Adrenal gland (tissue), 5 donors: Measurements from ENCODE around the gene PRDM16.

Source experiments
- CTCF ChIP-seq, 6 experiments: fragments of 450-650 bp in 4 of 6; fragments of 200-600 bp in 2 of 6; sonication (generic) in 1 of 6; IDR thresholded peaks; 1 replicate in 5 of 6; 2 replicates in 1 of 6; pipeline versions ENCODE4 v1.5.1 to v1.8.0; 2016 to 2021; ENCODE audit warnings: antibody characterized with exemption in 6 of 6, mild to moderate bottlenecking in 2 of 6, moderate library complexity in 1 of 6
- POLR2A ChIP-seq, 2 donors: fragments of 450-650 bp; IDR thresholded peaks; one replicate each; pipeline ENCODE4 v1.6.1; 2017; ENCODE audit warnings: antibody characterized with exemption in 2 of 2, mild to moderate bottlenecking in 2 of 2, moderate library complexity in 1 of 2
- donor health status: DM: no; HTN: no; CAD: no.

DNA sequence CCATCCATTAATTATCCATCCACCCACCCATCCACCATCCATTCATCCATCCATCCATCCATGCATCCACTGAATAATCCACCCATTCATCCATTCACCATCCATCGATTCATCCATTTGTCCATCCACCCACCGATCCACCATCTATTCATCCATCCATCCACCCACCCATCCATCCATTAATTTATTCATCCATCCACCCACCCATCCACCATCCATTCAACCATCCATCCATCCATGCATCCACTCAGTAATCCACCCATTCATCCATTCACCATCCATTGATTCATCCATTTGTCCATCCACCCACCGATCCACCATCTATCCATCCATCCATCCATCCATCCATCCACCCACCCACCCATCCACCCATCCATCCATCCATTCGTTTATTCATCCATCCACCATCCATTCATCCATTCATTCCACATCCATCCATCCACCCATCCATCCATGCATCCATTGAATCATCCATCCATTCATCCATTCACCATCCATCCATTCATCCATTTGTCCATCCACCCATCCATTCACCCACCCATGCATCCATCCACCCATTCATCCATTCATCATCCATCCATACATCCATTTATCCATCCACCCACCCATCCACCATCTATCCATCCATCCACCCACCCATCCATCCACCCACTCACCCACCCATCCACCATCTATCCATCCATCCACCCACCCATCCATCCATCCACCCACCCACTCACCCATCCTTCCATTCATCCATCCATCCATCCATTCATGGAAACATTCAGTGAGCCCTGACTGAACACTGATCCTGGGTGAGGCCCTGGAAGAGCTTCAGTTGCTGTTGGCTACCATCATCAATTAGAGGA, 302.1 kb downstream of the PRDM16 start:
- TF ChIP-seq CTCF (IDR thresholded peaks at IDR 0.05), result no peak
- no peak for TF ChIP-seq POLR2A (IDR thresholded peaks at IDR 0.05)
